Muscle of leg (tissue), 11 donors: ENCODE data around the gene KCTD11. TPM values are rescaled to one million over a fixed set of nuclear protein-coding genes. Genes with fewer than 3 reads are reported as not detected.

Experiments used
- DNase-seq: peaks from one replicate; pipeline ENCODE4 v3.0.0; 2013
- H3K27ac ChIP-seq: one replicate; pipeline ENCODE4 v1.5.1; 2013; ENCODE audit warnings: mild to moderate bottlenecking, low read length, control low read depth
- H3K27me3 ChIP-seq: one replicate; pipeline ENCODE4 v1.6.1; 2013; ENCODE audit warnings: low read length; ENCODE audit not compliant: control insufficient read depth, insufficient read depth
- H3K36me3 ChIP-seq: one replicate; pipeline ENCODE4 v1.6.1; 2013; ENCODE audit warnings: low read length; ENCODE audit not compliant: control insufficient read depth, insufficient read depth
- H3K4me1 ChIP-seq: one replicate; pipeline ENCODE4 v1.6.1; 2013; ENCODE audit warnings: low read length; ENCODE audit not compliant: control insufficient read depth, insufficient read depth
- H3K4me3 ChIP-seq: one replicate; pipeline ENCODE4 v1.5.1; 2013; ENCODE audit warnings: low read length, control low read depth
- H3K9me3 ChIP-seq: replicated peaks from 2 replicates; pipeline ENCODE4 v1.6.1; 2013; ENCODE audit warnings: low read depth, low read length; ENCODE audit not compliant: control insufficient read depth
- WGBS: methylation state at CpG from one replicate; pipeline ENCODE4 v1.1.5; 2013; ENCODE audit warnings: missing lambda C conversion rate; ENCODE audit not compliant: insufficient coverage; 5-methylcytosine and 5-hydroxymethylcytosine counted together
- polyA plus RNA-seq, 8 donors: library from polyadenylated mRNA; unstranded; fragments of 120-200 nt; gene quantifications; one replicate each; pipeline versions ENCODE4 v1.2.1 to v1.2.3, GENCODE V29; 2013; ENCODE audit warnings: inconsistent platforms in 1 of 8, low replicate concordance in 1 of 8; ENCODE audit not compliant: insufficient read length in 8 of 8, insufficient read depth in 1 of 8
- total RNA-seq: library from RNA; stranded (reverse); fragments of 120-200 nt; gene quantifications from one replicate; pipeline ENCODE4 v1.2.4, GENCODE V29; 2013

Gene KCTD11
- total and polyA plus RNA-seq, 9 donors, result 4.7 to 10.5 (median 7.8) TPM

GRCh38 chr17:7374353-7374752 lies 22.4 kb downstream of the KCTD11 start:
- WGBS, result 100% methylated on average over 1 of the region's 2 CpGs

GRCh38 chr17:7379134-7379533 lies 27.2 kb downstream of the KCTD11 start:
- peaks cover 49% of the 10 kb centered on the region for H3K27me3 ChIP-seq
- no CpG with 5 or more reads among the region's 3 CpGs for WGBS
- no peaks in the 10 kb centered on the region for H3K9me3 ChIP-seq
- no peak overlapping the region for H3K4me3 ChIP-seq
- peaks cover 25% of the 10 kb centered on the region for H3K4me1 ChIP-seq
- no peaks in the 10 kb centered on the region for H3K36me3 ChIP-seq
- no peak for DNase-seq
- H3K27ac ChIP-seq, result no peak overlapping the region

More at GRCh38 chr17:7374353-7374752, 22.4 kb downstream of the KCTD11 start:
- peaks cover 9% of the 10 kb centered on the region for H3K27me3 ChIP-seq
- no peaks in the 10 kb centered on the region for H3K36me3 ChIP-seq
- no peak for DNase-seq
- H3K9me3 ChIP-seq, result no peaks in the 10 kb centered on the region
- no peak overlapping the region for H3K27ac ChIP-seq
- H3K4me1 ChIP-seq, result no peaks in the 10 kb centered on the region
- no peak overlapping the region for H3K4me3 ChIP-seq

- 25% methylated on average over 5 of the region's 7 CpGs for WGBS
- DNase-seq, result peak; percentile 68
- peaks cover 29% of the 10 kb centered on the region for H3K4me1 ChIP-seq
- H3K36me3 ChIP-seq, result no peaks in the 10 kb centered on the region
- H3K27me3 ChIP-seq, result peaks cover 57% of the 10 kb centered on the region
- H3K27ac ChIP-seq, result no peak overlapping the region
- no peaks in the 10 kb centered on the region for H3K9me3 ChIP-seq
- H3K4me3 ChIP-seq, result no peak overlapping the region
Observed at GRCh38 chr17:7380321-7380720, 28.4 kb downstream of the KCTD11 start.

- under 1% methylated on average over 46 of the region's 52 CpGs for WGBS
- H3K4me3 ChIP-seq, result no peak within 1 kb of the TSS
- H3K27me3 ChIP-seq, result peaks cover 57% of the 10 kb centered on the region
- H3K9me3 ChIP-seq, result no peaks in the 10 kb centered on the region
- H3K27ac ChIP-seq, result no peak within 1 kb of the TSS
- no peak for DNase-seq
- H3K4me1 ChIP-seq, result peaks cover 29% of the 10 kb centered on the region
- no peaks in the 10 kb centered on the region for H3K36me3 ChIP-seq
Observed at GRCh38 chr17:7380855-7381683, 29.1 kb downstream of the KCTD11 start, which contains the start of gene TNK1. Gene TNK1 (plus strand): TSS chr17:7381089. CDS start chr17:7382927, 1,838 bp downstream.

- Histone ChIP-seq H3K27ac (no peak overlapping the region), H3K4me3 (no peak overlapping the region), H3K27me3 (peaks cover 57% of the 10 kb centered on the region), H3K9me3 (no peaks in the 10 kb centered on the region), H3K4me1 (peaks cover 29% of the 10 kb centered on the region), H3K36me3 (peaks cover 10% of the 10 kb centered on the region)
- WGBS, result 71% methylated on average over 10 of the region's 10 CpGs
- no peak for DNase-seq
Observed at GRCh38 chr17:7382901-7383300, 30.9 kb downstream of the KCTD11 start.

- no peak for DNase-seq
- Histone ChIP-seq H3K9me3 (no peaks in the 10 kb centered on the region), H3K4me3 (no peak overlapping the region), H3K27me3 (peaks cover 57% of the 10 kb centered on the region), H3K36me3 (peaks cover 14% of the 10 kb centered on the region), H3K4me1 (peaks cover 29% of the 10 kb centered on the region), H3K27ac (no peak overlapping the region)
- 63% methylated on average over 9 of the region's 11 CpGs for WGBS
Observed at GRCh38 chr17:7383371-7383741, 31.4 kb downstream of the KCTD11 start.

GRCh38 chr17:7383742-7384488 lies 32.0 kb downstream of the KCTD11 start:
- peaks cover 29% of the 10 kb centered on the region for H3K4me1 ChIP-seq
- no peak overlapping the region for H3K27ac ChIP-seq
- peaks cover 53% of the 10 kb centered on the region for H3K27me3 ChIP-seq
- peaks cover 20% of the 10 kb centered on the region for H3K36me3 ChIP-seq
- no peaks in the 10 kb centered on the region for H3K9me3 ChIP-seq
- DNase-seq, result peak; percentile 53
- H3K4me3 ChIP-seq, result peak overlapping the region; percentile 42
- WGBS, result 3% methylated on average over 61 of the region's 65 CpGs

- Histone ChIP-seq H3K27ac (no peak overlapping the region), H3K4me3 (peak overlapping the region; percentile 42), H3K4me1 (peaks cover 29% of the 10 kb centered on the region), H3K27me3 (peaks cover 52% of the 10 kb centered on the region), H3K9me3 (no peaks in the 10 kb centered on the region), H3K36me3 (peaks cover 26% of the 10 kb centered on the region)
- DNase-seq, result no peak
- 33% methylated on average over 12 of the region's 23 CpGs for WGBS
Observed at GRCh38 chr17:7384489-7385081, 32.6 kb downstream of the KCTD11 start.

- H3K27ac ChIP-seq, result no peak overlapping the region
- peaks cover 24% of the 10 kb centered on the region for H3K4me1 ChIP-seq
- WGBS, result 93% methylated on average over 10 of the region's 10 CpGs
- H3K36me3 ChIP-seq, result peaks cover 49% of the 10 kb centered on the region
- DNase-seq, result no peak
- H3K4me3 ChIP-seq, result no peak overlapping the region
- H3K27me3 ChIP-seq, result peaks cover 10% of the 10 kb centered on the region
- no peaks in the 10 kb centered on the region for H3K9me3 ChIP-seq
Observed at GRCh38 chr17:7388856-7389255, 36.9 kb downstream of the KCTD11 start.
